Bronchial epithelial cell (primary cell): ENCODE data around the gene RALBP1. TPM values are rescaled to one million over a fixed set of nuclear protein-coding genes. Genes with fewer than 3 reads are reported as not detected.
A peak's percentile ranks its signal among the peaks of the same experiment; 100 is the strongest.

Experiments used
- DNase-seq: peaks from one replicate; pipeline ENCODE4 v3.0.0-alpha.2; 2010; ENCODE audit warnings: low read depth
- FAIRE-seq: peaks from 2 replicates; lab custom pipeline; 2011; peaks lifted over from hg19 to GRCh38; lab: Jason Lieb, UNC
- H3K27me3 ChIP-seq: 2 replicates; pipeline ENCODE4 v1.5.1; 2011; ENCODE audit warnings: low read length; ENCODE audit not compliant: control insufficient read depth, insufficient read depth
- H3K36me3 ChIP-seq: 2 replicates; pipeline ENCODE4 v1.5.1; 2011; ENCODE audit warnings: low read length; ENCODE audit not compliant: control insufficient read depth, insufficient read depth
- H3K4me3 ChIP-seq: 2 replicates; pipeline ENCODE4 v1.5.1; 2011; ENCODE audit warnings: mild to moderate bottlenecking, low read depth, low read length, control low read depth
- CTCF ChIP-seq: IDR thresholded peaks from 2 replicates; pipeline ENCODE4 v1.5.1; 2011; ENCODE audit warnings: mild to moderate bottlenecking, moderate library complexity, low read length, control low read depth, inconsistent platforms; ENCODE audit not compliant: insufficient read depth, severe bottlenecking
- total RNA-seq: library from RNA; depleted of rRNA; stranded (reverse); fragments of >200 nt; gene quantifications from 2 replicates; pipeline ENCODE4 v1.2.1, GENCODE V29; 2014

RALBP1 gene
- total RNA-seq, 1 donor from 2014 or later: 63.7 TPM

GRCh38 chr18:9531791-9532410, 56.6 kb downstream of the RALBP1 start:
- Histone ChIP-seq H3K36me3 (peaks cover 16% of the 10 kb centered on the region), H3K4me3 (no peak overlapping the region), H3K27me3 (no peaks in the 10 kb centered on the region)
- FAIRE-seq: no peak
- no peak for TF ChIP-seq CTCF
- DNase-seq: no peak

- peaks cover 20% of the 10 kb centered on the region for H3K36me3 ChIP-seq
- no peak for TF ChIP-seq CTCF
- no peak for DNase-seq
- no peak overlapping the region for H3K4me3 ChIP-seq
- no peaks in the 10 kb centered on the region for H3K27me3 ChIP-seq
- no peak for FAIRE-seq
Measured at GRCh38 chr18:9534844-9535243, 59.5 kb downstream of the RALBP1 start.

GRCh38 chr18:9535430-9535991, 60.2 kb downstream of the RALBP1 start:
- no peak for FAIRE-seq
- no peak for TF ChIP-seq CTCF
- Histone ChIP-seq H3K4me3 (no peak overlapping the region), H3K36me3 (peaks cover 17% of the 10 kb centered on the region), H3K27me3 (no peaks in the 10 kb centered on the region)
- DNase-seq: peak; percentile 57

GRCh38 chr18:9536354-9537152, 61.2 kb downstream of the RALBP1 start:
- Histone ChIP-seq H3K36me3 (peaks cover 17% of the 10 kb centered on the region), H3K4me3 (no peak overlapping the region), H3K27me3 (no peaks in the 10 kb centered on the region)
- TF ChIP-seq CTCF: no peak
- DNase-seq (peak; percentile 86), FAIRE-seq (no peak)

- H3K36me3 ChIP-seq: peaks cover 14% of the 10 kb centered on the region
Measured at GRCh38 chr18:9537677-9538076, 62.4 kb downstream of the RALBP1 start.

More at GRCh38 chr18:9537677-9538076, 62.4 kb downstream of the RALBP1 start:
- no peak for FAIRE-seq
- DNase-seq: no peak
- no peaks in the 10 kb centered on the region for H3K27me3 ChIP-seq
- no peak for TF ChIP-seq CTCF
- H3K4me3 ChIP-seq: no peak overlapping the region
